HEK293T (cell line): ENCODE data around the gene RPL5.

ENCODE experiments used
- CTCF ChIA-PET: fragments of 350-600 bp; formaldehyde crosslinking; extraction: SDS; loops from one replicate; lab custom pipeline; 2021; ENCODE audit warnings: antibody characterized with exemption, inconsistent platforms; lab: Yijun Ruan, JAX
- POLR2A ChIA-PET: fragments of 350-600 bp; formaldehyde crosslinking; extraction: SDS; loops from one replicate; lab custom pipeline; 2020; ENCODE audit warnings: antibody characterized with exemption, inconsistent platforms; lab: Yijun Ruan, JAX
- DNase-seq: peaks from one replicate; pipeline ENCODE4 v3.0.0; 2012; ENCODE audit warnings: mixed read lengths; ENCODE audit errors: extremely low spot score
- ARNT ChIP-seq: fragments of 450-650 bp; IDR thresholded peaks from 2 replicates; pipeline ENCODE4 v1.6.1; 2017; ENCODE audit warnings: mild to moderate bottlenecking
- BHLHE40 ChIP-seq: fragments of 450-650 bp; IDR thresholded peaks from 2 replicates; pipeline ENCODE4 v1.6.1; 2016; ENCODE audit warnings: mild to moderate bottlenecking, moderate library complexity, borderline replicate concordance
- CTBP1 ChIP-seq: fragments of 450-650 bp; IDR thresholded peaks from 2 replicates; pipeline ENCODE4 v1.6.1; 2016; ENCODE audit warnings: borderline replicate concordance
- ELF4 ChIP-seq: fragments of 450-650 bp; IDR thresholded peaks from 2 replicates; pipeline ENCODE4 v1.6.1; 2017; ENCODE audit warnings: antibody characterized with exemption
- FOXA1 ChIP-seq: fragments of 450-650 bp; IDR thresholded peaks from 2 replicates; pipeline ENCODE4 v1.6.1; 2016; ENCODE audit warnings: mild to moderate bottlenecking
- FOXK2 ChIP-seq: fragments of 450-650 bp; IDR thresholded peaks from 2 replicates; pipeline ENCODE4 v1.6.1; 2016; ENCODE audit warnings: mild to moderate bottlenecking
- FOXM1 ChIP-seq: fragments of 450-650 bp; IDR thresholded peaks from 2 replicates; pipeline ENCODE4 v1.6.1; 2017; ENCODE audit warnings: mild to moderate bottlenecking, borderline replicate concordance
- HDGF ChIP-seq: fragments of 450-650 bp; IDR thresholded peaks from 2 replicates; pipeline ENCODE4 v1.6.1; 2017; ENCODE audit warnings: antibody characterized with exemption, borderline replicate concordance
- L3MBTL2 ChIP-seq: fragments of 450-650 bp; conservative IDR thresholded peaks from 2 replicates; pipeline ENCODE4 v1.6.1; 2016; ENCODE audit warnings: mild to moderate bottlenecking
- LEF1 ChIP-seq: fragments of 450-650 bp; IDR thresholded peaks from 2 replicates; pipeline ENCODE4 v1.6.1; 2017; ENCODE audit warnings: mild to moderate bottlenecking, borderline replicate concordance
- NFRKB ChIP-seq: fragments of 450-650 bp; IDR thresholded peaks from 2 replicates; pipeline ENCODE4 v1.6.1; 2016; ENCODE audit warnings: mild to moderate bottlenecking, moderate library complexity
- SP1 ChIP-seq: fragments of 450-650 bp; IDR thresholded peaks from 2 replicates; pipeline ENCODE4 v1.6.1; 2017
- SUZ12 ChIP-seq: fragments of 450-650 bp; IDR thresholded peaks from 2 replicates; pipeline ENCODE4 v1.6.1; 2016; ENCODE audit warnings: mild to moderate bottlenecking
- TARDBP ChIP-seq: fragments of 450-650 bp; IDR thresholded peaks from 2 replicates; pipeline ENCODE4 v1.6.1; 2016
- ZNF384 ChIP-seq: fragments of 450-650 bp; IDR thresholded peaks from 2 replicates; pipeline ENCODE4 v1.6.1; 2016
- TF ChIP-seq, protein P1 (sequence below): fragments of 450-650 bp; IDR thresholded peaks from 2 replicates; pipeline ENCODE4 v1.6.1; 2016

RPL5 gene

DNA sequence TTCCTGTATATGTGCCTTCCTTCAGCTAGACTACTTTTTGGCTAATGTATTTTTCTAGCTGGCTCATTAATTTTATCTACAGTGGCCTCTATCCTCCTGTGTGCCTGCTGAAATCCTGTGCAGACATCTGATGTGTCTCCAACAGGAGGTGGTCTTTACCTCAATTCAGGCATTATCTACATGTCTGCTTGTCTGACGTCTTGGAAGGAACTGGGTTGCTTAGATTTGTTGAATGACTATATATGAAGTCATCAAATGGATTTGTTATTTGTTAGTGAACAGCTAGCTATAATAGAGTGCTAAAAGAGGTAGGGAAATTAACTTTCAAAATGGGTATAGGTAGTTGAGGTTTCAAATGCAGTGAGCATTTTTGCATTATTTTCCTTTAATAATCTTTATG, 6.7 kb downstream of the RPL5 start:
- POLR2A ChIA-PET: interaction anchor here (1.0 kb wide), 1 partner anchor 10 kb away, joined by 3 read pairs; no protein-coding TSS in a partner anchor
- CTCF ChIA-PET: interaction anchor here (0.9 to 1.3 kb wide), 2 partner anchors 90 to 155 kb away, joined by 3 to 4 read pairs; no protein-coding TSS in a partner anchor
- DNase-seq: no peak
- no peak for TF ChIP-seq BHLHE40
- TF ChIP-seq FOXK2: no peak
- no peak for TF ChIP-seq SP1
- no peak for TF ChIP-seq SUZ12
- no peak for TF ChIP-seq NFRKB
- TF ChIP-seq FOXM1: no peak
- no peak for TF ChIP-seq LEF1
- TF ChIP-seq ARNT: no peak
- TF ChIP-seq TARDBP: no peak
- no peak for TF ChIP-seq L3MBTL2
- no peak for TF ChIP-seq FOXA1
- TF ChIP-seq ELF4: no peak
- no peak for TF ChIP-seq ZNF384
- TF ChIP-seq, protein P1, sequence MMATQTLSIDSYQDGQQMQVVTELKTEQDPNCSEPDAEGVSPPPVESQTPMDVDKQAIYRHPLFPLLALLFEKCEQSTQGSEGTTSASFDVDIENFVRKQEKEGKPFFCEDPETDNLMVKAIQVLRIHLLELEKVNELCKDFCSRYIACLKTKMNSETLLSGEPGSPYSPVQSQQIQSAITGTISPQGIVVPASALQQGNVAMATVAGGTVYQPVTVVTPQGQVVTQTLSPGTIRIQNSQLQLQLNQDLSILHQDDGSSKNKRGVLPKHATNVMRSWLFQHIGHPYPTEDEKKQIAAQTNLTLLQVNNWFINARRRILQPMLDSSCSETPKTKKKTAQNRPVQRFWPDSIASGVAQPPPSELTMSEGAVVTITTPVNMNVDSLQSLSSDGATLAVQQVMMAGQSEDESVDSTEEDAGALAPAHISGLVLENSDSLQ: no peak
- TF ChIP-seq HDGF: no peak
- no peak for TF ChIP-seq CTBP1

DNA sequence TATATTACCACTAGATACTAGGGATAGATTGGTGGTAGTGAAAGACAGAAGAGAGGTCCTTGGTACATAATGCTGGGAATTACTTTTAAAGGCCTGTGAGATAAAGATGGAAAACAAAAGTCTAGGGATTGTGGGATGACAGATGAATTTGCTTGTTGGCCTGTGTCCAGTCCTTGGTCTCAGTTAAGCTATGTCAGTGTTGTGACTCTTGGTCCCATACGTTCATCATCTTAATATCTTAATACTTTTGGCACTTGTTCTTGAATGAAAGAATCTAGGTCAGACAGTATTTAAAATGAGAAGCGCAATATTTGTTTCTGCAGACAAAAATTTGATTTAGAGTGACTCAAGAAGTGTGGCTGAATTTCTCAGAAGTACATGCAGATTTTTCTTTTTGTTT, 7.6 kb downstream of the RPL5 start:
- ChIA-PET CTCF (interaction anchor here (1.3 kb wide), 1 partner anchor 90 kb away, joined by 3 read pairs; no protein-coding TSS in a partner anchor), POLR2A (interaction anchor here (1.1 kb wide), 1 partner anchor 8 kb away, joined by 3 read pairs; the partner anchor contains the start of gene RPL5)
- DNase-seq: no peak
- TF ChIP-seq ZNF384: no peak
- TF ChIP-seq SUZ12: no peak
- TF ChIP-seq NFRKB: no peak
- no peak for TF ChIP-seq FOXM1
- no peak for TF ChIP-seq ELF4
- TF ChIP-seq FOXK2: no peak
- no peak for TF ChIP-seq TARDBP
- TF ChIP-seq FOXA1: no peak
- no peak for TF ChIP-seq CTBP1
- TF ChIP-seq, protein P1: no peak
- no peak for TF ChIP-seq HDGF
- no peak for TF ChIP-seq LEF1

DNA sequence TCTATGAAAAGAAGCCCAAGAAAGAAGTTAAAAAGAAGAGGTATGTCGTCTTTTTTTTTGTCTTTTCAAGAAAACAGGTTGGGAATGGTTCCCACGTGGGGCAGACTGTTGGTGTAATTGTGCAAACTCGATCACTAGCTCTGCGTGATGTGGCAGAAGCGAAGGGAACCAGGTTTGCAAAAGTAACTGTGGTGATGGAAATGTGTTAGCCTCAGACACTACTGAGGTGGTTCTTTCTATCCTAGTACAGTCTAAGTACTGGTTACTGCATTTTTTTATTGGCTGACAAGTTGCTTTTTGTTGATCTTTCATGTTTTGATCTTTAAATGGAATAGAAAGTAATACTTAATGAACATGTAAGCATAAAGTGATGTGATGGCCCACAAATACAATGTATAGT, 8.8 kb downstream of the RPL5 start:
- DNase-seq: no peak
- TF ChIP-seq ZNF384: no peak
- no peak for TF ChIP-seq SP1
- TF ChIP-seq NFRKB: no peak
- no peak for TF ChIP-seq ELF4
- TF ChIP-seq TARDBP: no peak
- no peak for TF ChIP-seq FOXK2
- no peak for TF ChIP-seq L3MBTL2
- no peak for TF ChIP-seq FOXM1
- TF ChIP-seq, protein P1: no peak
- no peak for TF ChIP-seq ARNT
- no peak for TF ChIP-seq CTBP1
- TF ChIP-seq BHLHE40: no peak
- TF ChIP-seq FOXA1: no peak
- no peak for TF ChIP-seq SUZ12
- TF ChIP-seq LEF1: no peak
- ChIA-PET CTCF (no interaction called here), POLR2A (interaction anchor here (1.0 to 1.1 kb wide), 2 partner anchors 8 to 9 kb away, joined by 3 read pairs; partner anchors contain the start of gene RPL5)

DNA sequence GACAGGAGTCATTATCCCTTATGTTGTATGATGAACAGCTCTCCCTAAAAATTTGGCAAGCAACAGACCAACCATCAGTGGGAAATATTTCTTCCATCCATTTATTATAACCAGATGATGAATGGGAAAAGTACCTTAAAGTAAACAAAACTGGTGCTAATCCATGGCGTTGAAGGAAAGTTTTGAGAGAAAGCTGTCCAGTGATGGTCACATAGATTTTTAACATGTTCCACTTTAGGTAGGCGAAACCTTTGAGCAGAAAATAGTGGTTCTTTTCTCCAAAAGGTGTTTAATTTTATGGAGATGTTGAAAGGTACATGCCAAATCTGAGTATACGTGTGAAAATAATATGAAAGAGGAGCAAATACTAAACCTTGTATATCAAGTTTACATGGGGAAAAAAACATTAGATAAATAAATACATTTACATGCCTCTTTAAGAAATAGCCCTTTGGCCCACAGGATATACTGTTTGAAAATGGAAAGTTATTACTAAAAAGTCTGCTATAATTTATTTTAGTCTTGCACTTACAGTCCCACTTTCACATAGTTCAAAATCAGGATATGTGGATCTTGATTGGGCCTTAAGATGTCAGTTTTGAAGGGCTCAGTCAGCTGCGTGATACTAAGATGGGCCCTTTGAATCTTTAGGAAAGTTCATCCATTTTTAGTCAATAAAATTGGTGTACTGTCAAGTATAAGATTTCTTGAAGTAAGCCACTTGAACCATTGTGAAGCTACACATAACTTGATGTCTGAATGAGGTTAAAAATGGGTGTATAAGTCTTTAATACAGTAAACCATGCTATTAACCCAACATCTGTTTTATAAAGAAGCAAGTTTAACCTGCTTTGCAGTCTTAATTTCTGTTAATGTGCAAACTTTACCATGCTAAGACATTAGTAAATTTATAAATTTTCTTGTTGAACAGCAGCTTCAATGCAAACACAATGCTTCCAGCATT, 10.5 kb downstream of the RPL5 start:
- no peak for TF ChIP-seq SUZ12
- TF ChIP-seq, protein P1: no peak
- no peak for TF ChIP-seq FOXA1
- TF ChIP-seq FOXK2: no peak
- TF ChIP-seq SP1: no peak
- no peak for TF ChIP-seq BHLHE40
- TF ChIP-seq ARNT: no peak
- CTCF ChIA-PET: interaction anchor here (0.6 to 1.5 kb wide), 6 partner anchors 9 to 152 kb away, joined by 3 to 4 read pairs (median 3); no protein-coding TSS in a partner anchor
- POLR2A ChIA-PET: interaction anchor here (3.0 kb wide), 1 partner anchor 10 kb away, joined by 27 read pairs; the partner anchor contains the start of gene RPL5
- DNase-seq: no peak

DNA sequence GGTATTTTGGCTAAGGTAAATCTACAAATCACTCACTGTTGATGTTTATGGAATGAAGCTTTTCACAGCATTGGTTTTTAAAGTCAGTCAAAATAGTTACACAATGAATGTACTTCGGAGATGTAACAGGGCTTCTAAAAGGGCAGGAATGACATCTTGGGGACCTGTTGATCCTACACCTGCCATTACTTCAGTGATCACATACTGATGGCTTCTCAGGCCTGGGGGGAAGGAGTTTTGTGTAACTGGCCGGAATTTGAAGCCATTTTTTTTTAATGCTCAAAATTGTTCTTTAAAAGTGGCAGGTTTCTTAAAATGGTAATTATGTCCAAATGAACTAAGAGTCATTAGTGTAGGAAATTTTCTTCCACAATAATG, 11.2 kb downstream of the RPL5 start:
- TF ChIP-seq FOXK2 (no peak), TARDBP (no peak), ELF4 (no peak), NFRKB (no peak), L3MBTL2 (no peak), ZNF384 (no peak)
- ChIA-PET POLR2A (interaction anchor here (3.0 kb wide), 1 partner anchor 11 kb away, joined by 27 read pairs; the partner anchor contains the start of gene RPL5), CTCF (interaction anchor here (0.6 to 1.5 kb wide), 5 partner anchors 9 to 151 kb away, joined by 3 to 4 read pairs (median 3); no protein-coding TSS in a partner anchor)
- DNase-seq: no peak
